ENCODE data around the gene BICD1.

DNA sequence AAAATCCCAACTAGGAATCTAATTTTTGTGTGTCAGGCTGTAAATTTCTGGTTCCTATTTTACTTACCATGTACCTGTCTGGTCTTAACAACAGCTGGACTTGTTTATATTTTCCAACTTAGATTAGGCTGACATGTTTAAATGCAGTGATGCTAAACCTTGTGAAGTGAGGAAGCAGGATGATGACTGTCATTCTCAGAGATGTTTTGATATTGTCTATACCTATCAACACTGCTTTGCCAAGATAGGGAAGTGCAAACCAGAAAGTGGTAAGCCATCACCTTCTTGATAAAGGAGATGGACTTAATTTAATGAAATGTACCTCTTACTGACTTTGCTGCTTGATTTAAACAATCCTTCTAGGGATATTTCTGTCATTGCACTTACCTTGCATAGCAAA is 2.1 kb downstream of the BICD1 start:
- TF ChIP-seq, protein P1, sequence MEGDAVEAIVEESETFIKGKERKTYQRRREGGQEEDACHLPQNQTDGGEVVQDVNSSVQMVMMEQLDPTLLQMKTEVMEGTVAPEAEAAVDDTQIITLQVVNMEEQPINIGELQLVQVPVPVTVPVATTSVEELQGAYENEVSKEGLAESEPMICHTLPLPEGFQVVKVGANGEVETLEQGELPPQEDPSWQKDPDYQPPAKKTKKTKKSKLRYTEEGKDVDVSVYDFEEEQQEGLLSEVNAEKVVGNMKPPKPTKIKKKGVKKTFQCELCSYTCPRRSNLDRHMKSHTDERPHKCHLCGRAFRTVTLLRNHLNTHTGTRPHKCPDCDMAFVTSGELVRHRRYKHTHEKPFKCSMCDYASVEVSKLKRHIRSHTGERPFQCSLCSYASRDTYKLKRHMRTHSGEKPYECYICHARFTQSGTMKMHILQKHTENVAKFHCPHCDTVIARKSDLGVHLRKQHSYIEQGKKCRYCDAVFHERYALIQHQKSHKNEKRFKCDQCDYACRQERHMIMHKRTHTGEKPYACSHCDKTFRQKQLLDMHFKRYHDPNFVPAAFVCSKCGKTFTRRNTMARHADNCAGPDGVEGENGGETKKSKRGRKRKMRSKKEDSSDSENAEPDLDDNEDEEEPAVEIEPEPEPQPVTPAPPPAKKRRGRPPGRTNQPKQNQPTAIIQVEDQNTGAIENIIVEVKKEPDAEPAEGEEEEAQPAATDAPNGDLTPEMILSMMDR (IDR thresholded peaks at IDR 0.05; ENCODE audit: insufficient read depth, low read length), result no peak
- TF ChIP-seq, protein P2, sequence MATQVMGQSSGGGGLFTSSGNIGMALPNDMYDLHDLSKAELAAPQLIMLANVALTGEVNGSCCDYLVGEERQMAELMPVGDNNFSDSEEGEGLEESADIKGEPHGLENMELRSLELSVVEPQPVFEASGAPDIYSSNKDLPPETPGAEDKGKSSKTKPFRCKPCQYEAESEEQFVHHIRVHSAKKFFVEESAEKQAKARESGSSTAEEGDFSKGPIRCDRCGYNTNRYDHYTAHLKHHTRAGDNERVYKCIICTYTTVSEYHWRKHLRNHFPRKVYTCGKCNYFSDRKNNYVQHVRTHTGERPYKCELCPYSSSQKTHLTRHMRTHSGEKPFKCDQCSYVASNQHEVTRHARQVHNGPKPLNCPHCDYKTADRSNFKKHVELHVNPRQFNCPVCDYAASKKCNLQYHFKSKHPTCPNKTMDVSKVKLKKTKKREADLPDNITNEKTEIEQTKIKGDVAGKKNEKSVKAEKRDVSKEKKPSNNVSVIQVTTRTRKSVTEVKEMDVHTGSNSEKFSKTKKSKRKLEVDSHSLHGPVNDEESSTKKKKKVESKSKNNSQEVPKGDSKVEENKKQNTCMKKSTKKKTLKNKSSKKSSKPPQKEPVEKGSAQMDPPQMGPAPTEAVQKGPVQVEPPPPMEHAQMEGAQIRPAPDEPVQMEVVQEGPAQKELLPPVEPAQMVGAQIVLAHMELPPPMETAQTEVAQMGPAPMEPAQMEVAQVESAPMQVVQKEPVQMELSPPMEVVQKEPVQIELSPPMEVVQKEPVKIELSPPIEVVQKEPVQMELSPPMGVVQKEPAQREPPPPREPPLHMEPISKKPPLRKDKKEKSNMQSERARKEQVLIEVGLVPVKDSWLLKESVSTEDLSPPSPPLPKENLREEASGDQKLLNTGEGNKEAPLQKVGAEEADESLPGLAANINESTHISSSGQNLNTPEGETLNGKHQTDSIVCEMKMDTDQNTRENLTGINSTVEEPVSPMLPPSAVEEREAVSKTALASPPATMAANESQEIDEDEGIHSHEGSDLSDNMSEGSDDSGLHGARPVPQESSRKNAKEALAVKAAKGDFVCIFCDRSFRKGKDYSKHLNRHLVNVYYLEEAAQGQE (IDR thresholded peaks at IDR 0.05; ENCODE audit: insufficient replicate concordance, low read depth), result no peak
- no peak for TF ChIP-seq POLR2AphosphoS5 (IDR thresholded peaks at IDR 0.05; ENCODE audit: low read depth)
- TF ChIP-seq GABPA (IDR thresholded peaks at IDR 0.05; ENCODE audit: low read depth), result no peak
- TF ChIP-seq SPI1 (IDR thresholded peaks at IDR 0.05; ENCODE audit: borderline replicate concordance, low read depth), result peak; percentile 50; the same call in 1 of the 2 replicates

Data from HL-60 (cell line).